Transverse colon (tissue), 4 donors: Measurements from ENCODE around the gene MAS1L.

ENCODE experiments used
- POLR2A ChIP-seq: fragments of 450-650 bp; IDR thresholded peaks from one replicate; pipeline ENCODE4 v1.6.1; 2016; ENCODE audit warnings: antibody characterized with exemption, mild to moderate bottlenecking, moderate library complexity
- POLR2AphosphoS5 ChIP-seq, 3 donors: sonication (generic); formaldehyde crosslinking; IDR thresholded peaks; one replicate each; pipeline ENCODE4 v1.6.1; 2016; ENCODE audit warnings: antibody characterized with exemption in 3 of 3
- TF ChIP-seq, protein P1 (sequence below), 5 experiments: fragments of 200-600 bp in 3 of 5; fragments of 450-650 bp in 2 of 5; sonication (generic) in 3 of 5; IDR thresholded peaks; 1 replicate in 2 of 5; 2 replicates in 3 of 5; pipeline ENCODE4 v1.5.1; 2016 to 2017; ENCODE audit warnings: antibody characterized with exemption in 5 of 5, inconsistent platforms in 3 of 5, mild to moderate bottlenecking in 2 of 5, moderate library complexity in 1 of 5

- TF ChIP-seq, protein P1, sequence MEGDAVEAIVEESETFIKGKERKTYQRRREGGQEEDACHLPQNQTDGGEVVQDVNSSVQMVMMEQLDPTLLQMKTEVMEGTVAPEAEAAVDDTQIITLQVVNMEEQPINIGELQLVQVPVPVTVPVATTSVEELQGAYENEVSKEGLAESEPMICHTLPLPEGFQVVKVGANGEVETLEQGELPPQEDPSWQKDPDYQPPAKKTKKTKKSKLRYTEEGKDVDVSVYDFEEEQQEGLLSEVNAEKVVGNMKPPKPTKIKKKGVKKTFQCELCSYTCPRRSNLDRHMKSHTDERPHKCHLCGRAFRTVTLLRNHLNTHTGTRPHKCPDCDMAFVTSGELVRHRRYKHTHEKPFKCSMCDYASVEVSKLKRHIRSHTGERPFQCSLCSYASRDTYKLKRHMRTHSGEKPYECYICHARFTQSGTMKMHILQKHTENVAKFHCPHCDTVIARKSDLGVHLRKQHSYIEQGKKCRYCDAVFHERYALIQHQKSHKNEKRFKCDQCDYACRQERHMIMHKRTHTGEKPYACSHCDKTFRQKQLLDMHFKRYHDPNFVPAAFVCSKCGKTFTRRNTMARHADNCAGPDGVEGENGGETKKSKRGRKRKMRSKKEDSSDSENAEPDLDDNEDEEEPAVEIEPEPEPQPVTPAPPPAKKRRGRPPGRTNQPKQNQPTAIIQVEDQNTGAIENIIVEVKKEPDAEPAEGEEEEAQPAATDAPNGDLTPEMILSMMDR (IDR thresholded peaks at IDR 0.05) = no peak
- TF ChIP-seq POLR2A (no peak), POLR2AphosphoS5 (IDR thresholded peaks at IDR 0.05) (no peak)
These were observed 31.7 kb upstream of the MAS1L start for GRCh38 chr6:29519291-29520010.
